HCT116 (cell line): ENCODE data around the gene NCBP3. TPM values are rescaled to one million over a fixed set of nuclear protein-coding genes. Genes with fewer than 3 reads are reported as not detected.

Source experiments
- ATAC-seq: fragments of 200-7000 bp; cut with Tn5 transposase; 2 replicates; pipeline ENCODE4 v1.9.1; 2020; ENCODE audit warnings: mild to moderate bottlenecking, moderate library complexity
- BruUV-seq: library from RNA; stranded (reverse); fragments of 400-500 nt; replicated peaks from 2 replicates; lab custom pipeline; 2021; lab: Mats Ljungman, UMichigan
- CTCF ChIA-PET: fragments of 300-600 bp; sonication (Branson Sonifier 250); formaldehyde crosslinking; loops from one replicate; lab custom pipeline; 2021; ENCODE audit warnings: antibody characterized with exemption; lab: Charles Lee
- POLR2A ChIA-PET: fragments of 300-600, 350-600 bp; sonication (Branson Sonifier 250); formaldehyde crosslinking; loops from one replicate; lab custom pipeline; 2021; ENCODE audit warnings: antibody characterized with exemption; lab: Charles Lee
- RAD21 ChIA-PET, 2 experiments: fragments of 300-600 bp; sonication (Branson Sonifier 250); formaldehyde crosslinking; loops; one replicate each; lab custom pipeline; 2023; ENCODE audit warnings: low total read pairs in 2 of 2; ENCODE audit not compliant: uncharacterized antibody in 2 of 2, unreplicated experiment in 2 of 2, low non-redundant PET in 1 of 2; lab: Charles Lee
- DNase-seq: peaks from one replicate; pipeline ENCODE4 v3.0.0-alpha.2; 2010; ENCODE audit warnings: low read depth, low spot score
- H2AFZ ChIP-seq: fragments of 200-600 bp; shearing (Covaris generic), sonication (generic); 2 replicates; pipeline ENCODE4 v1.6.1; 2017; ENCODE audit warnings: low read depth, mixed run types, mixed read lengths, antibody characterized with exemption, low read length; ENCODE audit not compliant: poor library complexity, severe bottlenecking
- H3K27ac ChIP-seq: 2 replicates; pipeline ENCODE4 v1.5.1; 2012; ENCODE audit warnings: low read depth, low read length
- H3K27me3 ChIP-seq: fragments of 200-600 bp; sonication (generic); 2 replicates; pipeline ENCODE4 v1.6.1; 2016; ENCODE audit warnings: mixed run types, low read length, mixed read lengths; ENCODE audit not compliant: insufficient read depth
- H3K36me3 ChIP-seq, 2 experiments: fragments of 200-500 bp in 1 of 2; fragments of 200-600 bp in 1 of 2; sonication (Bioruptor generic) in 1 of 2; sonication (generic) in 1 of 2; 2 replicates each; pipeline versions ENCODE4 v1.5.1 to v1.6.1; 2014 to 2016; ENCODE audit warnings: low read length in 2 of 2, inconsistent platforms in 1 of 2, mixed read lengths in 1 of 2, mixed run types in 1 of 2; ENCODE audit not compliant: insufficient read depth in 2 of 2, control insufficient read depth in 1 of 2
- H3K4me1 ChIP-seq, 2 experiments: fragments of 200-600 bp in 1 of 2; sonication (generic) in 1 of 2; 2 replicates each; pipeline versions ENCODE4 v1.5.1 to v1.6.1; 2012 to 2017; ENCODE audit warnings: low read length in 2 of 2, inconsistent platforms in 1 of 2, mild to moderate bottlenecking in 1 of 2, mixed read lengths in 1 of 2, mixed run types in 1 of 2, moderate library complexity in 1 of 2; ENCODE audit not compliant: insufficient read depth in 2 of 2, control insufficient read depth in 1 of 2
- H3K4me2 ChIP-seq: fragments of 200-600 bp; sonication (generic); 2 replicates; pipeline ENCODE4 v1.6.1; 2017; ENCODE audit warnings: mixed run types, low read length, mixed read lengths
- H3K4me3 ChIP-seq, 2 experiments: fragments of 200-600 bp in 1 of 2; sonication (generic) in 1 of 2; replicated peaks in 1 of 2; 2 replicates each; pipeline ENCODE4 v1.5.1; 2011 to 2016; ENCODE audit warnings: low read length in 2 of 2, control low read depth in 1 of 2, low read depth in 1 of 2, mild to moderate bottlenecking in 1 of 2, mixed read lengths in 1 of 2, mixed run types in 1 of 2
- H3K79me2 ChIP-seq: fragments of 200-600 bp; sonication (generic); 2 replicates; pipeline ENCODE4 v1.6.1; 2017; ENCODE audit warnings: mild to moderate bottlenecking, mixed run types, low read length, moderate library complexity, mixed read lengths; ENCODE audit not compliant: insufficient read depth
- H3K9ac ChIP-seq: fragments of 200-600 bp; sonication (generic); 2 replicates; pipeline ENCODE4 v1.6.1; 2016; ENCODE audit warnings: low read length, mixed read lengths
- H3K9me2 ChIP-seq: fragments of 200-600 bp; sonication (generic), shearing (Covaris generic); 2 replicates; pipeline ENCODE4 v1.6.1; 2017; ENCODE audit warnings: mixed run types, mild to moderate bottlenecking, moderate library complexity; ENCODE audit not compliant: insufficient read depth
- H3K9me3 ChIP-seq, 2 experiments: fragments of 200-500 bp in 1 of 2; fragments of 200-600 bp in 1 of 2; sonication (Bioruptor generic) in 1 of 2; sonication (generic) in 1 of 2; 2 replicates each; pipeline ENCODE4 v1.6.1; 2014 to 2017; ENCODE audit warnings: low read length in 2 of 2, mixed read lengths in 2 of 2, inconsistent platforms in 1 of 2, low read depth in 1 of 2, mild to moderate bottlenecking in 1 of 2, mixed run types in 1 of 2, moderate library complexity in 1 of 2; ENCODE audit not compliant: control insufficient read depth in 1 of 2, insufficient read depth in 1 of 2
- H4K20me1 ChIP-seq: fragments of 200-600 bp; sonication (generic), shearing (Covaris generic); 2 replicates; pipeline ENCODE4 v1.6.1; 2017; ENCODE audit warnings: mixed run types, mild to moderate bottlenecking, moderate library complexity; ENCODE audit not compliant: insufficient read depth
- CEBPB ChIP-seq: IDR thresholded peaks from 2 replicates; pipeline ENCODE4 v1.6.1; 2012; ENCODE audit warnings: low read depth
- FOSL1 ChIP-seq: IDR thresholded peaks from 2 replicates; pipeline ENCODE4 v1.6.1; 2012; ENCODE audit warnings: low read depth
- SRF ChIP-seq: IDR thresholded peaks from 2 replicates; pipeline ENCODE4 v1.6.1; 2012; ENCODE audit warnings: low read depth
- ZFX ChIP-seq: fragments of 450-650 bp; IDR thresholded peaks from 2 replicates; pipeline ENCODE4 v1.6.1; 2017
- intact Hi-C: fragments of 100-400 bp; cut with micrococcal nuclease; formaldehyde crosslinking; loops from 2 replicates; pipeline ENCODE4 v1.10.0; 2022
- total RNA-seq: library from RNA; stranded (reverse); gene quantifications from one replicate; pipeline ENCODE4 v1.2.1, GENCODE V29; 2021; ENCODE audit not compliant: unreplicated experiment
- TF ChIP-seq, protein P1 (sequence below): IDR thresholded peaks from 2 replicates; pipeline ENCODE4 v1.6.1; 2012; ENCODE audit warnings: low read depth

Gene NCBP3
- total RNA-seq, 1 experiment from 2014 or later: 46.5 TPM

DNA sequence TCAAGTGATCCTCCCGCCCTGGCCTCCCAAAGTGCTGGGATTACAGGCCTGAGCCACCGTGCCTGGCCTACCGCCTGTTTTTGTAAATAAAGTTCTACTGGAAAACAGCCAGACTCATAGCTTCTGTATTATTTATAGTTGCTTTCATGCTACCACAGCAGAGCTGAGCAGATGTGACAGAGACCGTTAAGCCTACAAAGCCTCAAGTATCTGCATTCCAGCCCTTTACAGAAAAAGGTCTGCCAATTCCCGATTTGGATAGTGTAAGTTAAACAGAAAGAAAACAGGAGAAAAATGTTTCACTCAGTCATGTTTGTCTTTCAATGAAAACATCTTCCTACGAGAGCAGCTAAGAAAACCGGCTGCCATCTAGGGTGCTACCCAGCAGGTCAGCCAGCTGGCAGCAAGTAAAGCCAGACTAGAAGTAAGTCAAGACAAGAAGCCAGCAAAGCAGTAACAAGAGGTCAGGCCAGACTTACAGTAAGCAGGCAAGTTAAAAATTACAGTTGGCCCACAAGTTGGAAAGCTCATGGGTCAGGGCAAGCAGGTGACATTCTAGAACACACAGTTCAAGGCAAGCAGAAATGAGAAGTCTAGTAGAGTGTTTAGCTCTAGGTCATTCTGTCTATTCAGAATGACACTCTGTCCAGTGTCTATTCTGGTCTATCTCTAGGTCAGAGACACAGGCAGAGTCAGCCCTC is 17.7 kb downstream of the NCBP3 start:
- Histone ChIP-seq H3K79me2 (peaks cover 15% of the 10 kb centered on the region; the same call in 1 of the 2 replicates), H3K4me3 (no peak overlapping the region), H3K9me2 (no peaks in the 10 kb centered on the region), H3K9ac (no peak overlapping the region), H3K4me2 (no peak overlapping the region), H4K20me1 (no peaks in the 10 kb centered on the region), H3K27me3 (no peaks in the 10 kb centered on the region), H2AFZ (no peak overlapping the region), H3K9me3 (no peaks in the 10 kb centered on the region), H3K4me1 (no peaks in the 10 kb centered on the region), H3K36me3 (peaks cover 23 to 35% of the 10 kb centered on the region in 2 experiments), H3K27ac (no peak overlapping the region)
- ChIA-PET CTCF (interaction anchor here (1.2 to 2.2 kb wide), 5 partner anchors 10 to 146 kb away, joined by 4 to 12 read pairs (median 7); partner anchors contain the start of gene NCBP3), POLR2A (no interaction called here), RAD21 (interaction anchor here (1.0 to 1.5 kb wide), 2 partner anchors 90 to 91 kb away, joined by 4 to 8 read pairs; no protein-coding TSS in a partner anchor)
- ATAC-seq: no peak
- intact Hi-C loops: no loop called here
- TF ChIP-seq CEBPB (no peak), FOSL1 (no peak), ZFX (no peak), SRF (no peak)
- TF ChIP-seq, protein P1, sequence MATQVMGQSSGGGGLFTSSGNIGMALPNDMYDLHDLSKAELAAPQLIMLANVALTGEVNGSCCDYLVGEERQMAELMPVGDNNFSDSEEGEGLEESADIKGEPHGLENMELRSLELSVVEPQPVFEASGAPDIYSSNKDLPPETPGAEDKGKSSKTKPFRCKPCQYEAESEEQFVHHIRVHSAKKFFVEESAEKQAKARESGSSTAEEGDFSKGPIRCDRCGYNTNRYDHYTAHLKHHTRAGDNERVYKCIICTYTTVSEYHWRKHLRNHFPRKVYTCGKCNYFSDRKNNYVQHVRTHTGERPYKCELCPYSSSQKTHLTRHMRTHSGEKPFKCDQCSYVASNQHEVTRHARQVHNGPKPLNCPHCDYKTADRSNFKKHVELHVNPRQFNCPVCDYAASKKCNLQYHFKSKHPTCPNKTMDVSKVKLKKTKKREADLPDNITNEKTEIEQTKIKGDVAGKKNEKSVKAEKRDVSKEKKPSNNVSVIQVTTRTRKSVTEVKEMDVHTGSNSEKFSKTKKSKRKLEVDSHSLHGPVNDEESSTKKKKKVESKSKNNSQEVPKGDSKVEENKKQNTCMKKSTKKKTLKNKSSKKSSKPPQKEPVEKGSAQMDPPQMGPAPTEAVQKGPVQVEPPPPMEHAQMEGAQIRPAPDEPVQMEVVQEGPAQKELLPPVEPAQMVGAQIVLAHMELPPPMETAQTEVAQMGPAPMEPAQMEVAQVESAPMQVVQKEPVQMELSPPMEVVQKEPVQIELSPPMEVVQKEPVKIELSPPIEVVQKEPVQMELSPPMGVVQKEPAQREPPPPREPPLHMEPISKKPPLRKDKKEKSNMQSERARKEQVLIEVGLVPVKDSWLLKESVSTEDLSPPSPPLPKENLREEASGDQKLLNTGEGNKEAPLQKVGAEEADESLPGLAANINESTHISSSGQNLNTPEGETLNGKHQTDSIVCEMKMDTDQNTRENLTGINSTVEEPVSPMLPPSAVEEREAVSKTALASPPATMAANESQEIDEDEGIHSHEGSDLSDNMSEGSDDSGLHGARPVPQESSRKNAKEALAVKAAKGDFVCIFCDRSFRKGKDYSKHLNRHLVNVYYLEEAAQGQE: no peak
- DNase-seq: no peak
- BruUV-seq: no TSS peak
